Activated CD4-positive, CD25-positive, alpha-beta regulatory T cell treated with anti-CD3 and anti-CD28 coated beads, Interleukin-2, amount 50 U/mL, for 16 hours (primary cell): ENCODE results near the gene EFS.

ENCODE experiments used
- DNase-seq: peaks from one replicate; pipeline ENCODE4 v3.0.0-alpha.2; 2020; ENCODE audit warnings: low read depth, low spot score

The EFS gene

GRCh38 chr14:23306412-23307145 lies 58.4 kb downstream of the EFS start, which contains the start of gene BCL2L2:
TSS of gene BCL2L2 (plus strand) at chr14:23306833. CDS start at chr14:23307768, 935 bp downstream.
- no peak for DNase-seq
